Endothelial cell (in vitro differentiated cells): Measurements from ENCODE around the gene TMEM170A. TPM values are rescaled to one million over a fixed set of nuclear protein-coding genes. Genes with fewer than 3 reads are reported as not detected.

Experiments used
- DNase-seq: peaks from one replicate; pipeline ENCODE4 v3.0.0; 2021; ENCODE audit warnings: low spot score
- H3K27ac Mint-ChIP-seq: one replicate; pipeline ENCODE4 v1.8.0; 2021; ENCODE audit warnings: mixed read lengths, inconsistent platforms; ENCODE audit not compliant: unreplicated experiment
- H3K27me3 Mint-ChIP-seq: one replicate; pipeline ENCODE4 v1.8.0; 2021; ENCODE audit warnings: mild to moderate bottlenecking, moderate library complexity, mixed read lengths, inconsistent platforms; ENCODE audit not compliant: unreplicated experiment
- H3K36me3 Mint-ChIP-seq: one replicate; pipeline ENCODE4 v1.8.0; 2021; ENCODE audit warnings: mild to moderate bottlenecking, low read depth, mixed read lengths, inconsistent platforms; ENCODE audit not compliant: unreplicated experiment
- H3K4me1 Mint-ChIP-seq: one replicate; pipeline ENCODE4 v1.8.0; 2021; ENCODE audit warnings: mild to moderate bottlenecking, mixed read lengths, inconsistent platforms; ENCODE audit not compliant: unreplicated experiment
- H3K4me3 Mint-ChIP-seq: one replicate; pipeline ENCODE4 v1.8.0; 2021; ENCODE audit warnings: mild to moderate bottlenecking, mixed read lengths, inconsistent platforms; ENCODE audit not compliant: unreplicated experiment
- H3K9me3 Mint-ChIP-seq: one replicate; pipeline ENCODE4 v1.8.0; 2021; ENCODE audit warnings: mixed read lengths, inconsistent platforms; ENCODE audit not compliant: unreplicated experiment
- CTCF ChIP-seq: fragments of 200-600 bp; sonication (generic); IDR thresholded peaks from one replicate; pipeline ENCODE4 v1.5.0; 2021; ENCODE audit warnings: antibody characterized with exemption; ENCODE audit not compliant: unreplicated experiment
- total RNA-seq: library from RNA; stranded (reverse); fragmentation: NEBNext Ultra II Directional; extraction: Animal tissue kit (Norgen Biotek cat#: 25700); gene quantifications from one replicate; pipeline ENCODE4 v1.2.1, GENCODE V29; 2021; ENCODE audit not compliant: unreplicated experiment

Gene TMEM170A
- total RNA-seq, 1 donor from 2014 or later: 38.0 TPM

DNA sequence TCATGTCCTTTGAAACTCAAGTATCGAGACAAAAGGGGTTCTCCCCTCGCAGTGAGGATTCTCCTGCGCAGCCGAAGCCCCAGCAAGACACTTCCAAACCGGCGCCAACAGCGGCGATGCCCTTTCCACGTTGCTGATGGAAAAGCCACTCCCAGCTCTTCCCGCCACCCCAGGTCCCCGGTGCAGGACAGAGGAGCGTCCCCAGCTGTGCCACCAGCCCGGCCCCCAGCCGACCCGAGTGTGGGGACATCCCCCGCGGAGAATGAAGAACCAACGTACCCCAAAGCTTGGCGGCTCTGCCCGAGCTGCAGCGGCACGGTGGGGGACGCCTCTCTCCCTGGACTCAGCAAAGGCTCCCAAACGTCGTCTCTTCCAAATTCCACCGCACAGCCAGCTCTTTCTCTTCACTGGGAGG lies 30.2 kb upstream of the TMEM170A start:
- no peak for TF ChIP-seq CTCF
- H3K36me3 Mint-ChIP-seq: no peaks in the 10 kb centered on the region
- H3K4me1 Mint-ChIP-seq: no peaks in the 10 kb centered on the region
- H3K27me3 Mint-ChIP-seq: peaks cover 3% of the 10 kb centered on the region
- no peaks in the 10 kb centered on the region for H3K9me3 Mint-ChIP-seq
- peak overlapping the region; percentile 88 for H3K4me3 Mint-ChIP-seq
- peak; percentile 18 for DNase-seq
- H3K27ac Mint-ChIP-seq: no peak overlapping the region

DNA sequence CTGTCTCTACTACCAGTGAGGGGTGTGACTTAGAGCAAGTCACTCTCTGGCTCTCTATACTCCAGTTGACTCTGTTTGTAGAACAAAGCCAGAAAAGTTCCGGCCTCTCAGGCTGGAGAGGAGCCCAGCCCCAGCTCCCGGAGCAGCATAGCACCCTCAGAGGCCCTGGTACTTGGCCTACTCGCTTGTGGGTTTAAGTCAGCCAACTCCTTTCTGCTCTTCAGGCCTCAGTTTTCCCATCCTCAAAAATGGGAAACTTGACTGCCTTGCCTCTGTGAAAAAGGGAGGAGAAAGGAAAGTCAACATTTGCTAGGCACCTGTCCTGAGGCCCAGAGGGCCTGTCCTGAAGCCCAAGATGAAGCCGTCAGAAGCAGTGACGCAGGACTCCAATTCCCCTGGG lies 29.7 kb upstream of the TMEM170A start:
- DNase-seq: no peak
- Mint-ChIP-seq H3K27ac (no peak overlapping the region), H3K4me1 (no peaks in the 10 kb centered on the region), H3K36me3 (no peaks in the 10 kb centered on the region), H3K4me3 (peak overlapping the region; percentile 88), H3K9me3 (no peaks in the 10 kb centered on the region), H3K27me3 (peaks cover 3% of the 10 kb centered on the region)
- no peak for TF ChIP-seq CTCF

DNA sequence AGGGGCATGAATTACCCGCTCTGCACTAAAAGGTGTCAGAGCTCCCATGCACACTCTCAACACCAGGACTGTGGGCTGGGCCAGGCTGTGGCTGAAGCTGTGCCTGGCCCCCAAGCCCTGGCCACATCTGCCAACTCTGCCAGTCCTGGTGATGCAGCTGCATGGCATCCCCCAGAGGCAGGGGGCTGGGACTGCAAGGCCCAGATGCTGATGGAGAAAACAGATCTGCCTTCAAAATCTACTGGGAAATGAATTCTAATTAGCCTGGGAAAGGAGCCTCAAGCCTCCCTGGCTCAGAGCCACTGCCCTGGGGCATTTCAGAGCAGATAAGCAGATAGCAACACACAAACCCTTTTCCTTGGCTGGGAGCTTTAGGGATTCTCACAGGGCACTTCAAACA lies 27.4 kb upstream of the TMEM170A start:
- peaks cover 1% of the 10 kb centered on the region for H3K27me3 Mint-ChIP-seq
- H3K4me3 Mint-ChIP-seq: no peak overlapping the region
- no peak overlapping the region for H3K27ac Mint-ChIP-seq
- no peak for DNase-seq
- H3K36me3 Mint-ChIP-seq: peaks cover 4% of the 10 kb centered on the region
- H3K9me3 Mint-ChIP-seq: no peaks in the 10 kb centered on the region
- no peak for TF ChIP-seq CTCF
- no peaks in the 10 kb centered on the region for H3K4me1 Mint-ChIP-seq

- no peaks in the 10 kb centered on the region for H3K9me3 Mint-ChIP-seq
- H3K36me3 Mint-ChIP-seq: peaks cover 4% of the 10 kb centered on the region
- H3K27me3 Mint-ChIP-seq: peaks cover 2% of the 10 kb centered on the region
- no peak overlapping the region for H3K27ac Mint-ChIP-seq
- DNase-seq: no peak
- H3K4me1 Mint-ChIP-seq: peaks cover 11% of the 10 kb centered on the region
- H3K4me3 Mint-ChIP-seq: no peak overlapping the region
- TF ChIP-seq CTCF: no peak
Measured at GRCh38 chr16:75488322-75488721, 23.8 kb upstream of the TMEM170A start.

DNA sequence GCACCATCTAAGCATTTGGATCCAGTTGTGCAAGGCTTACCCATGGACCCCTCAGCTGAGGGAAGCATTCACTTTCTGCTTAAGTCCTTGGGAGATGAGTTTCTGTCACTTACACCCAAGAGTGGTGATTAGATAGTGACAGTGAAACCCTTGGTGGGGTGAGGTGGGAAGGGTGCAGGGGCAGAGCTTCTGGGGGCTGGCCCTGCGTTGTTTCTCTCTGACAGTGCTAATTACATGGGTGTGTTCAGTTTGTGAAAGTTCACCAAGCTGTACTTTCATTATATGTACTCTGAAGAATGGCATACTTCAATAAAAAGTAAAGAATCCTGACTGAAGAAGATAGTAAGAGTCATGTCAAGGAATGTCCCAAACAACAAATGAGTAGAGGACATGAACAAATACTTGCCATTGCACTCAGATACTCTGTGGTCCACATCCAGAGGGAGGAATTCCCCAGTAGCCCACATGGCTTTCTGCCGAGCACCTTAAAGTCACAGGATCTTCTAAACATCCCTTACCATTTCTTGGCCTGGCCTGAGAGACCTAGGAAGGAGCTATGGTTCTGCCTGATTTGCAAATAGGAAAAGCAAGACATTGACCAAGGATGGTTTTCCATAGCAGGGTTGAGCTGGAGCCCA lies 22.3 kb upstream of the TMEM170A start:
- no peak overlapping the region for H3K27ac Mint-ChIP-seq
- no peak for DNase-seq
- H3K9me3 Mint-ChIP-seq: no peaks in the 10 kb centered on the region
- TF ChIP-seq CTCF: no peak
- H3K27me3 Mint-ChIP-seq: peaks cover 2% of the 10 kb centered on the region
- peaks cover 4% of the 10 kb centered on the region for H3K36me3 Mint-ChIP-seq
- H3K4me1 Mint-ChIP-seq: peaks cover 11% of the 10 kb centered on the region
- no peak overlapping the region for H3K4me3 Mint-ChIP-seq
